Measurements from ENCODE around the gene GPX7. TPM values are rescaled to one million over a fixed set of nuclear protein-coding genes. Genes with fewer than 3 reads are reported as not detected.
A peak's percentile ranks its signal among the peaks of the same experiment; 100 is the strongest.
"Not testable (repeated sequence)": the region's sequence is repeated elsewhere in the genome, so short reads cannot be mapped to it uniquely, and the experiment has no call there.

The GPX7 gene
- polyA plus RNA-seq, 6 donors from 2014 or later: 22.2 to 49.8 (median 34.8) TPM

DNA sequence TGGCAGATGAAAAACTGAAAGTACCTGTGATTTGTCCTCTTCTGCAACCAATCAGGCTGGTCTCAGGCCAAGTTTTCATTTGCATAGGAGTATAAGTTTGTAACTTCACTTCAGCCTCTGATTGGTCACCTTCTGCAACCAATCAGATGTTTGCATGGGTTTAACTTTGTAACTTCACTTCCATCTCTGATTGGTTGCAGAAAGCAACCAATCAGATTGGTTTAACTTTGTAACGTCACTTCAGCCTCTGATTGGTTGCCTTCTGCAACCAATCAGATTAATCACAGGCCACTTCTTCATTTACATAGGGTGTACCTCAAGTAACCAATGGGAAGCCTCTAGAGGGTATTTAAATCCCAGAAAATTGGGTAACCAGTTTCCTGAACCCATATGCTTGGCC lies 30.4 kb upstream of the GPX7 start:
- no peaks in the 10 kb centered on the region for H3K36me3 Mint-ChIP-seq
- no peaks in the 10 kb centered on the region for H3K27me3 Mint-ChIP-seq
- H3K27ac Mint-ChIP-seq: no peak overlapping the region
- no peak overlapping the region for H3K4me3 Mint-ChIP-seq
- peaks cover 0 to 1% (median 0%) of the 10 kb centered on the region in 7 donors for H3K9me3 Mint-ChIP-seq
- ATAC-seq (ENCODE audit: low read depth in 2 of 2): no peak
- DNase-seq: no peak
- peaks cover 18 to 34% (median 31%) of the 10 kb centered on the region in 3 donors for H3K4me1 Mint-ChIP-seq

DNA sequence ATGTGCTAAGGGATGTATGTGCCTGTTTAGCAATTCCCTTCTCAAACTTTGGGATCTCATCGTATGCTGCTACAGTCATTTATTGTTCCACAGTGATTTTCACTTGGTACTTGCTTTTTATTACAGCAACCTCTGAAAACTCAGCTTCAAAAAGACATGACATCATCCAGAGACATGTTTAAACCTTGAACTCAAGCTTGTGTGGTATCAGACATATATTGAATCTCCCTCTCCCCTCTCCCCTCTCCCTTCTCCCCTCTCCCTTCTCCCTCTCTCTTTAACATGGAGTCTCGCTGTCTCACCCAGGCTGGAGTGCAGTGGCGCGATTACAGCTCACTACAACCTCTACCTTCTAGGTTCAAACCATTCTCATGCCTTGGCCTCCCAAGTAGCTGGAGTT lies 29.8 kb upstream of the GPX7 start:
- H3K27ac Mint-ChIP-seq: no peak overlapping the region
- DNase-seq (no peak), ATAC-seq (ENCODE audit: low read depth in 2 of 2) (no peak)
- H3K9me3 Mint-ChIP-seq: peaks cover 0 to 1% (median 0%) of the 10 kb centered on the region in 7 donors
- H3K4me1 Mint-ChIP-seq: peaks cover 18 to 34% (median 31%) of the 10 kb centered on the region in 3 donors
- H3K27me3 Mint-ChIP-seq: no peaks in the 10 kb centered on the region
- no peaks in the 10 kb centered on the region for H3K36me3 Mint-ChIP-seq
- no peak overlapping the region for H3K4me3 Mint-ChIP-seq

- peaks cover 0 to 5% (median 0%) of the 10 kb centered on the region in 7 donors for H3K9me3 Mint-ChIP-seq
- H3K4me1 Mint-ChIP-seq: peaks cover 12 to 25% (median 14%) of the 10 kb centered on the region in 3 donors
- ATAC-seq (ENCODE audit: low read depth in 2 of 2): no peak
- H3K4me3 Mint-ChIP-seq: no peak overlapping the region
- no peak for DNase-seq
- H3K27me3 Mint-ChIP-seq: no peaks in the 10 kb centered on the region
- peak overlapping the region in 1 of 6 donors; percentile 33 for H3K27ac Mint-ChIP-seq
- H3K36me3 Mint-ChIP-seq: peaks cover 0 to 4% of the 10 kb centered on the region in 2 donors
These were observed 27.6 kb upstream of the GPX7 start for GRCh38 chr1:52574594-52574993.

- Mint-ChIP-seq H3K9me3 (peaks cover 0 to 5% (median 0%) of the 10 kb centered on the region in 7 donors), H3K36me3 (peaks cover 0 to 4% of the 10 kb centered on the region in 2 donors), H3K27ac (no peak overlapping the region), H3K4me1 (peaks cover 4 to 17% (median 9%) of the 10 kb centered on the region in 3 donors), H3K27me3 (no peaks in the 10 kb centered on the region), H3K4me3 (no peak overlapping the region)
- DNase-seq: no peak
- no peak for ATAC-seq (ENCODE audit: low read depth in 2 of 2)
These were observed 26.1 kb upstream of the GPX7 start for GRCh38 chr1:52576074-52576473.

GRCh38 chr1:52578066-52578465 lies 24.1 kb upstream of the GPX7 start:
- H3K4me3 Mint-ChIP-seq; H3K9me3 Mint-ChIP-seq; H3K36me3 Mint-ChIP-seq; DNase-seq; H3K27me3 Mint-ChIP-seq; ATAC-seq (ENCODE audit: low read depth in 2 of 2): not testable (repeated sequence)
- H3K27ac Mint-ChIP-seq: peak overlapping the region in 1 of 6 donors; percentile 41
- peaks cover 8 to 15% (median 9%) of the 10 kb centered on the region in 3 donors for H3K4me1 Mint-ChIP-seq

DNA sequence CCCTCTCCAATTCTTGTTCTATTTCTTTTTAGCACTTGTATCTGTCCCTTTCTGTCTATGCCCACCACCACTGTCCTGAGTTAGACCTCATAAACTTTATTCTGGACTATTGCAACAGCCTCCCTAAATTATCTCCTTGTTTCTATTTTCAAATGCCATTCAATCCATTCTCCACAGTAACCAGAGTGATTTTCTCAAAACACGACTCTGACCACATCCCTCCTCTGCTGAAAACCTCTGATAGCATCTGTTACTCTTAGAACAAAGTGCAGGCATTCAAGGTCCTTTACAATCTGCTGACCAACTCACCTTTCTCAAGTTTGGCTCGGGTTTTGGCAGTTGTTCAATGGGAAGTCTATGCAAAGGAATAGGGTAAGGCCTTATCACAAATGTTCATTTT lies 22.8 kb upstream of the GPX7 start:
- Mint-ChIP-seq H3K27me3 (no peaks in the 10 kb centered on the region), H3K4me3 (no peak overlapping the region), H3K9me3 (peaks cover 0 to 5% (median 0%) of the 10 kb centered on the region in 7 donors), H3K36me3 (peaks cover 0 to 4% of the 10 kb centered on the region in 2 donors), H3K4me1 (peaks cover 9 to 15% (median 9%) of the 10 kb centered on the region in 3 donors), H3K27ac (peak overlapping the region in 1 of 6 donors; percentile 72)
- DNase-seq: no peak
- ATAC-seq (ENCODE audit: low read depth in 2 of 2): no peak

DNA sequence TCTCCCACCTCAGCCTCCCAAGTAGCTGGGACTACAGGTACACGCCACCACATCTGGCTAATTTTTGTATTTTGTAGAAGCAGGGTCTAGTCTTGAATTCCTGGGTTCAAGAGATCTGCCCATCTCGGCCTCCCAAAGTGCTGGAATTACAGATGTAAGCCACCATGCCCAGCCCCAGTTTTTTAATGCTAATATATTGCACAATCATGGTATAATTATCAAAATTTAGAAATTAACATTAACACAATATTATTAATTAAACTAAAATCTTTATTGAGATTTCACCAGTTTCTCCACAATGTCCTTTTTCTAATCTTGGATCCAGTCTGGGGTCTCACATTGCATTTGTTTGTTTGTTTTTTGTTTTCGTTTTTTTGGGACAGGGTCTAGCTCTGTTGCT lies 21.9 kb upstream of the GPX7 start:
- ATAC-seq (ENCODE audit: low read depth in 2 of 2): no peak
- Mint-ChIP-seq H3K4me1 (peaks cover 9 to 15% (median 12%) of the 10 kb centered on the region in 3 donors), H3K36me3 (peaks cover 0 to 4% of the 10 kb centered on the region in 2 donors), H3K9me3 (peaks cover 0 to 5% (median 0%) of the 10 kb centered on the region in 7 donors), H3K27me3 (no peaks in the 10 kb centered on the region), H3K4me3 (peak overlapping the region in 1 of 8 donors; percentile 12), H3K27ac (no peak overlapping the region)
- DNase-seq: no peak

DNA sequence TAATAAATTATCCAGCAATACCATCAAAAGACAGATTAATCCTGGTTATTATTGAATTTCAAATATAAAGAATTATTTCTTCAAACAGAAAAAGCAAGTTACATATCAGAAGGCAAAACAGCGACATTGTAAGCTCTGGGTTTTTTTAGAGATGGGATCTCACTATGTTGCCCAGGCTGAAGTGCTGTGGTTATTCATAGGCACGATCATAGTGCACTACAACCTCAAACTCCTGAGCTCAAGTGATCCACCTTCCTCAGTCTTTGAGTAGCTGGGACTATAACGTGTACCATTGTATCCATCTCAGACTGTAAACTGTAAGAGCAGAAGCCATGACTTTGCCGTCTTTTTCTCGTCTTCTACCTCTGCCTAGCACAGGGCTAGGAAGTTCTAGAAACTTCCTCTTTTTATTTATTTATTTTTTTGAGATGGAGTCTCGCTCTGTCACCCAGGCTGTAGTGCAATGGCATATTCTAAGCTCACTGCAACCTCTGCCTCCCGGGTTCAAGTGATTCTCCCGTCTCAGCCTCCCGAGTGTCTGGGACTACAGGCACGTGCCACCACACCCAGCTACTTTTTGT lies 20.0 kb upstream of the GPX7 start:
- Mint-ChIP-seq H3K36me3 (peaks cover 0 to 4% of the 10 kb centered on the region in 2 donors), H3K4me1 (peaks cover 12 to 15% (median 12%) of the 10 kb centered on the region in 3 donors), H3K4me3 (no peak overlapping the region), H3K27me3 (no peaks in the 10 kb centered on the region), H3K9me3 (peaks cover 0 to 5% (median 0%) of the 10 kb centered on the region in 7 donors), H3K27ac (no peak overlapping the region)
- peak; percentile 52 to 58 for ATAC-seq (ENCODE audit: low read depth in 2 of 2)
- DNase-seq: no peak

DNA sequence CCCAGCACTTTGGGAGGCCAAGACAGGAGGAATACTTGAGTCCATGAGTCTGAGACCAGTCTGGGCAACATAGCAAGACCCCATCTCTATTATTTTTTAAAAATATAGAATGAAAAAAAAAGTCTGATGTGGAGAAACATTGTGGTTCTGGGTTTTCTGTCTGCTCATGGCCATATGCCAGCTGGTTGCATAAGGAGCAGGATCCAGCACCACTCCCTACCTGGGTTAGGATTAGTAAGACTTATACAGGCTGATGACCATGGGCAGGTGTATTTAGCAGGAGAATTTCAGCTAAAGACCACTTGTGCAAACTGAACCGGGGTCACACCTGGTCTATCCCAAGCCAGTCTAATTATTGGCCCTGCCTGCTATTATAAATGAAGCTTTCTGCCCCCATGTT lies 16.7 kb upstream of the GPX7 start:
- no peak for ATAC-seq (ENCODE audit: low read depth in 2 of 2)
- H3K27ac Mint-ChIP-seq: no peak overlapping the region
- H3K9me3 Mint-ChIP-seq: no peaks in the 10 kb centered on the region
- H3K4me3 Mint-ChIP-seq: no peak overlapping the region
- peaks cover 11 to 29% (median 14%) of the 10 kb centered on the region in 3 donors for H3K4me1 Mint-ChIP-seq
- no peaks in the 10 kb centered on the region for H3K36me3 Mint-ChIP-seq
- no peak for DNase-seq
- no peaks in the 10 kb centered on the region for H3K27me3 Mint-ChIP-seq

GRCh38 chr1:52588027-52588426 lies 14.1 kb upstream of the GPX7 start:
- no peaks in the 10 kb centered on the region for H3K36me3 Mint-ChIP-seq

GRCh38 chr1:52588535-52588934 lies 13.6 kb upstream of the GPX7 start:
- no peaks in the 10 kb centered on the region for H3K27me3 Mint-ChIP-seq
- no peak for DNase-seq
- no peak overlapping the region for H3K27ac Mint-ChIP-seq

More at GRCh38 chr1:52588027-52588426, 14.1 kb upstream of the GPX7 start:
- Mint-ChIP-seq H3K27ac (no peak overlapping the region), H3K9me3 (no peaks in the 10 kb centered on the region), H3K27me3 (no peaks in the 10 kb centered on the region), H3K4me1 (peaks cover 19 to 37% (median 21%) of the 10 kb centered on the region in 3 donors), H3K4me3 (no peak overlapping the region)
- ATAC-seq (ENCODE audit: low read depth in 2 of 2): no peak
- DNase-seq: no peak

DNA sequence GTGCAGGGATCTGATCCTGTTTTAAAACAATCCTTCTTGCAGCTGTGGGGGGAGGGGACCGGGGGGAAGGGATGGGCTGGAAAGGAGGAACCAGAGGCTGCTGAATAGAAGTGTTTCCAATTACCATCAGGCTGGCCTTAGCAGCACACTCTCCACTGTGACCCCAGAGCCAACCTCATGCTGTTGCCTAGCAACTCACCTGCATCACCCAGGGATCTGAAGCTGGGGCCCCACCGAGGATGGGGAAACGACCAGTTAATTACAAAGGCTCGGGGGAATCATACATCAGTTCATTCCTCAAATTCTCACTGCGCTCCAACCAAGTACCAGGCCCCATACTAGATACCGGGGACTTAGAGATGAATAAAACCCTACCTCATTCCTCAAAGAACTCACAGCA lies 11.9 kb upstream of the GPX7 start:
- Mint-ChIP-seq H3K4me1 (peaks cover 22 to 52% (median 29%) of the 10 kb centered on the region in 3 donors), H3K9me3 (no peaks in the 10 kb centered on the region), H3K27me3 (no peaks in the 10 kb centered on the region), H3K36me3 (no peaks in the 10 kb centered on the region), H3K27ac (peak overlapping the region in 2 of 6 donors; percentile 41 to 56), H3K4me3 (peak overlapping the region in 1 of 8 donors; percentile 12)
- DNase-seq (no peak), ATAC-seq (ENCODE audit: low read depth in 2 of 2) (no peak)

More at GRCh38 chr1:52588535-52588934, 13.6 kb upstream of the GPX7 start:
- Mint-ChIP-seq H3K36me3 (no peaks in the 10 kb centered on the region), H3K4me3 (no peak overlapping the region), H3K4me1 (peaks cover 24 to 41% (median 25%) of the 10 kb centered on the region in 3 donors), H3K9me3 (no peaks in the 10 kb centered on the region)
- peak; percentile 40 to 43 for ATAC-seq (ENCODE audit: low read depth in 2 of 2)

DNA sequence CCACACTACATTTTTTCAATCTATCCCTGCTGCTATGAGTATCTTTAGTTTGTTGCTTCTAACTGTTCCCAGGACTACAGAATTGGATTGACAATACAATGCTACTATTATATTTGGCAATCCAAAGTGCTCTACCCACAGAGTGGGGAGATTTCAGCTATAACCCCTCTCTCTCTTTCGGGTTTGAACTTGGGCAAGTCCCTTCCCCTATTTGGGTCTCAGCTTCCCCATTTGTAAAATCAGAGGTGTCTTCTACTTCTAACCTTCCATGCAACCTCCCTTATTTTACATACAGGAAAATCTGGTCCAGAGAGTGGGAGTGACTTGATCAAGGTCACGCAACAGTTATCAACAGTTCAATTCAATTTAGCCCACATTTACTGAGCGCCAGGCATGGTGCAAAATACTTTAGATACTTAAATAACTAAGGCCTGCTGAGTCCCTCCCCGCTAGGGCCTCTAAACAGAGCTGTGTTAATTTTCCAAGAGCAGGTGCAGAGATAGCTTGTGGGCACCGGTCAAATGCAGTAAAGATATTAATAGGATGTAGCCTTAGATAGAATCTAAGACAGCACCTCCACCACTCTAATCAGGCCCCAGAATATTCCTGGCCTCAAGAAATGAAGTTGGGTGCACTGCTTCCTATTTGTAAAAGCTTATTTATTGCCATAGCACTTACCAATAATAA lies 9.4 kb upstream of the GPX7 start:
- peaks cover 26 to 48% (median 29%) of the 10 kb centered on the region in 3 donors for H3K4me1 Mint-ChIP-seq
- H3K4me3 Mint-ChIP-seq: peak overlapping the region in 7 of 8 donors; percentile 5 to 72 (median 39)
- DNase-seq (peak; percentile 29), ATAC-seq (ENCODE audit: low read depth in 2 of 2) (peak; percentile 86 to 89)
- H3K36me3 Mint-ChIP-seq: no peaks in the 10 kb centered on the region
- no peaks in the 10 kb centered on the region for H3K9me3 Mint-ChIP-seq
- peak overlapping the region in 5 of 6 donors; percentile 52 to 87 (median 68) for H3K27ac Mint-ChIP-seq
- H3K27me3 Mint-ChIP-seq: no peaks in the 10 kb centered on the region

GRCh38 chr1:52593495-52593894 lies 8.7 kb upstream of the GPX7 start:
- H3K4me1 Mint-ChIP-seq: peaks cover 23 to 42% (median 30%) of the 10 kb centered on the region in 3 donors
- no peaks in the 10 kb centered on the region for H3K36me3 Mint-ChIP-seq

More at GRCh38 chr1:52593495-52593894, 8.7 kb upstream of the GPX7 start:
- Mint-ChIP-seq H3K4me3 (no peak overlapping the region), H3K9me3 (no peaks in the 10 kb centered on the region), H3K27me3 (no peaks in the 10 kb centered on the region), H3K27ac (peak overlapping the region in 1 of 6 donors; percentile 2)
- no peak for DNase-seq
- ATAC-seq (ENCODE audit: low read depth in 2 of 2): no peak
